ENCODE measurements around the gene VPS4B.
"Not testable (repeated sequence)": the region's sequence is repeated elsewhere in the genome, so short reads cannot be mapped to it uniquely, and the experiment has no call there.

The VPS4B gene

DNA sequence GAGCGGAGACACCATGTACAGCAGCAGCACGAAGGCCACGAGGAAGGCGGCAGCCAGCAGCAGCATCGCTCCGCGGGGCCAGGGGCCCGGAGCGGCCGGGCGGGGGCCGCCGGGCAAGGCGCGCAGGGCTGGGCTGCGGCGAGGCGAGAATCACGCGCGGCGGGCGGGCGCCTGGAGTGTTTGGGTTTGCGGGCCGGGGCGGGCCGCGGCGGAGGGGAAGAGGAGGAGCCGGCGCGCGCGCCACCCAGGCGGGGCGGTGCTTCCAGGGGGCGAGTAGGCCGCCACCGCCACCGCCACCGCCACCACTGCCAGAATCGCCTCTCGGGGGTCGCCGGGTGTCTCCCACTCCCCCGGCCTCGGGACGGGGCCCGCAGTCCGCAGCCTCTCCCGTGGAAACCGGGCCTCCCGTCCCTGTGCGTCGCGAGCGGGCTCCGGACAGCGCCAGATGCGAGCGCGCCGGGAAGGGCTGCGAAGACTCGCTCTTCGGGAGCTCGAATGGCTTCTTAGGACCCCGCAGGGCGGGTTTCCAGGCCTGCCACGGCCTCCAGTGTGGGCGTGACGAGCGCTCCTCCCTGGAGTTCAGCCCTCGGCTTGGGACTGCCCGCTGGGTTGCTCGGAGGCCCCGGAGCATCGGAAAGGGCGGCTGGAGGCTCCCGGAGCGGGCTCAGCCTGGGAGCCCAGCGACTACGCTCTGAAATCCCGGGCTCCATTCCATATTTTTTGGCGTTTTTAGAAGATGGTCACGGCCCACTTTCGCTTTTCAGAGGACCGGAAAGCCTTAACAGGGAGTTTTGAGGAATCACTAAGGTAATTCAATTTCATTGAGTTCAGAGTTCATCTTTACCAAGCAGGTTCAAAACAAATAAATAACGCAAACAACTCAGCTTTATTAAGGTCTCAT is 55.0 kb downstream of the VPS4B start, which contains the start of gene KDSR:
Gene KDSR, minus strand, starts transcription at position 154 of the 901 bp plus-strand sequence. Its CDS starts 88 bp downstream, at position 66.
- DNase-seq = peak; percentile 88

DNA sequence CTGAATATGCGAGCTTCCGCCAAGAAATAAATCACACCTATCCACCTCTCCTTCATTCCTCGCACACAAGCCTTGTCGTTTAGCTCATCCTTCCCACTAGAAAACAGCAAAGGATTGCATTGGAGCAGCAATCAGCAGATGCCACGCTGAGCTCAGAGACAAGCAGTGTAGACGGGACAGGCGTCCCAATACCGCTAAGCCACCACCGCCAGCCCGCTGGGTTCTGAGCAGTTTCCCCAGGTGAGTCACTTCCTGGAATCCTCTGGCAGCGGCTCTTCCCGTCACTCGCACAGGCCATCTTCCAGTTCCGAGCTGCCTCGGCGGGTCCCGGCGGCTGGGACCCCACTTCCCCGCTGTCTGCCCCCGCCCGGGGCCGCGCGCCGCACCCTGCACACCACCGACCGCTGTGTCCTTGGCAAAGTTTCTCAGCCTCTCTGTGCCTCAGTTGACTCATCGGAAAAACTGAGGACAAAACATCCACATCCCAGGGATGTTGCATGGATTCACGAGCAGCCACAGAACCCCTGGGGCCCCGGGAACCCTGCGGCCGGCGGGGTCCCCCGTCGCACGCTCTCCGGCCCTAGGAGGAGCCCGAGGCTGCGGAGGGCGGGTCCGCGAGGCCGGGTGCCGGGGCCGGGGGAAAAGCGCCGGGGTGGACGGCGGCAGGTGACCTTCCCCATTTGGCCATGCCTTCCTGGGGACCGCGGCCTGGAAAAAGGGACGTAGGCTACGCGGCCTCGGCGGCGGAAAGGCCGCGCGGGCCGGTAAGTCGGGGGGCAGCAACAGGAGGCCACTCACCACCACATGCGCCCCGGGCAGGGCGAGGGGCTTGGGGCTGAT is 55.8 kb downstream of the VPS4B start:
- peak; percentile 81 for DNase-seq

DNA sequence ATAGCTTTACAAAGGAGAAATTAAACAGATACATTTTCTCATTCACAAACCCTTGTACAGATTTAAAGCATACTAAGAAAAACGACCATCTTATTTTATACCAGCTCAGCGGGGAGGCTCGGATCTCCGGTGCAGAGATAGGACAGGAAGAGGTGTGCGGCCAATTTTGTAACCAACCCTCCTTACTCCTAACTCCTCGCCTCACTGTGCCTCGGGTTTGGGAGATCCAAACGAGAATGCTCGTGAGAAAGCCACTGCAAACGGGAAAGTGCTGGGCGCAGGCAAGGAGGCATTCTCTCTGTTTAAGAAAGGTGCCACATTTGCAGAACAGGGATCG is 56.4 kb downstream of the VPS4B start:
- peak; percentile 25 for DNase-seq

DNA sequence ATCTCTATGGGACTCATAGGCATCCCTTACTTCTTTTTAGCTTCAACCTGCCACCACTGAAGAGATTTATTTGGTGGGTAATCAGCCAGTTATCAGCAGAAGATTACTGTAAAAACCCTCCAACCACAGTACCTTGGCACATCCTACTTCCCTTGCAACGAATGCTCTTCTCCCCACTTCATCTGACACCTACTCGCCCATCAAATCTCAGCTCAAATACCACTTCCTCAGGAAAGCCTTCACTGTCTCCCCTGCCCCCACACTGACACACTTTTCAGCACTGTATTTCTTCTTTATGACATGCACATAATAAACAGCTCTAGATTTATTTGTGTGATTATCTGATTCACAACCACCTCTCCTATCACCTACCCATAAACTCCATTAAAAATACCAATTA is 58.3 kb downstream of the VPS4B start:
- peak; percentile 69 for DNase-seq

DNA sequence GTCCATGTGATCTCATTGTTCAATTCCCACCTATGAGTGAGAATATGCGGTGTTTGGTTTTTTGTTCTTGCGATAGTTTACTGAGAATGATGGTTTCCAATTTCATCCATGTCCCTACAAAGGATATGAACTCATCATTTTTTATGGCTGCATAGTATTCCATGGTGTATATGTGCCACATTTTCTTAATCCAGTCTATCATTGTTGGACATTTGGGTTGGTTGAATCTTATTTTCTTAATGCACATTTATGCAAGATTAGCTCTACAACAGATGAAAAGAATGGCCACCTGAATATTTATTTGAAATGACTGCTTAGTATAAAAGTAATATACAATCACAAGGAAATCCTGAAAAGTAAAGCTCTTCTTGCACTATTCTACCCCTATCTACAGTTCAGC is 58.9 kb downstream of the VPS4B start:
- not testable (repeated sequence) for DNase-seq

DNA sequence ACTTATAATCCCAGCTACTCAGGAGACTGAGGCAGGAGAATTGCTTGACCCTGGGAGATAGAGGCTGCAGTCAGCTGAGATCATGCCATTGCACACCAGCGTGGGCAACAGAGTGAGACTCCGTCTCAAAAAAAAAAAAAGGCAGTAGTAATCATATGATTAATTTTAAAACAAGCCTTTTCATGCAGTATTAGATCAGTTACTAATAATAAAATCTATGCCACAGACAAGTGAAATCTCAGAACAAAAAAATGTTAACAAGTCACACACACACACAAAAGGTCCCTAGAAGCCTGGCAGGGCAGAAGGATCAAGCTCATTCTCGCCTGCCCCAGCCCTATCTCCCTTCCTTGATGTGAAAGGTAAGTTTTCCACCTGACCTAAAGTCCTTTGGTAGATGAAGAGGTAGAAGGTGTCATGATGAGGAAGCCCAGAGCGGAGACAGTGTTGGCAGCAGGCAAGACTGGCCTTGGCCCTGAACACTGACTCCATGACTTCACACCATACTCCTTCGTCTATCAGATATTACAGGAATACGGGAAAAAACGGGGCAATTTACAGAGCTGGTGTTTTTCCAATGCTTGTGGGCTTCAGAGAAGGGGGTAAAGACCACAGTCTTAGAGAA is 65.9 kb downstream of the VPS4B start:
- DNase-seq = no peak

DNA sequence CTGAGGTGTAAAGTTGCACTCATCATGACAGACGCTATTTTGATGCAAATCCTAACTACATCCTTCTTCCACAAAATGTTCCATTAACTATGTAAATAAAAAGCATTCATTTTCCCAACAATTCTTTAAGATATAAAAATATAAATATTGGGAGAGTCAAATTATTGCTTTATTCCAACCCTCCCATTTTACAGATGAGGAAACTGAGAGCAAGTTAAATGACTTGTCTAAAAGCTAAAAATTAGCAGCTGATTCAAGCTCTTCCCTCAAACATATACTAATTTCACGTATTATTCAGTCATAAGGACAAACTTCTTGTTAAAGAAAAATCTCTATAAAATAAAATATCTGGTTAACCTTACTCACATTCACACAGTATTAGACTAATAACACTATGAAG is 72.0 kb downstream of the VPS4B start:
- DNase-seq = no peak

DNA sequence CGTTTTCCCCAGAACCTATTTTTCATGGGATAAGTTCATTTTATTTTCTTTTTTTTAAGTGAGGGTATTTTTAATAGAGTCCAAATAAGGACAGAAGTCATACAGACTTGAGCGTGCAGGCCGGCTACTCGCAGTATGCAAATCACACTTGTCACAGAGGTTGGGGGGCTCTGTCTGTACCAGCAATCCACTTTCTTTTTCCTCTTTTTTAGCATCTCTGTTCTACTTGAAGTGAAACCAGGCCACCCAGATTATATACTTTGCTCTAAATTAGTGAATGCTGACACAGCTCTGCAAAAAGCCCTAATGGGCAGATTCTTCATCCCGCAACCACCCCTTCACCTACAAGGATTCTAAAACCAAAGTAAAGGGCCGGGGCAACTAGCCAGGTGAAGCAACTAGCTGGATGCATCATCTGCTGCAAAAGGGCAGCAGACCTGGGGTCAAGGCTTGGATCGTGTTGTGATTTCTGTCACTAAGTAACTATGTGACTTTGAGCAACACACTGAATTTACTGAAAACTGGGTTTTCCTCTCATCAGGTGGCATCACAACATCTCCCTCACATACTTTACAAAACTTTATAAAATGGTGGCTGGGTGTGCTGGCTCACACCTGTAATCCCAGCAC is 73.7 kb downstream of the VPS4B start:
- no peak for DNase-seq

DNA sequence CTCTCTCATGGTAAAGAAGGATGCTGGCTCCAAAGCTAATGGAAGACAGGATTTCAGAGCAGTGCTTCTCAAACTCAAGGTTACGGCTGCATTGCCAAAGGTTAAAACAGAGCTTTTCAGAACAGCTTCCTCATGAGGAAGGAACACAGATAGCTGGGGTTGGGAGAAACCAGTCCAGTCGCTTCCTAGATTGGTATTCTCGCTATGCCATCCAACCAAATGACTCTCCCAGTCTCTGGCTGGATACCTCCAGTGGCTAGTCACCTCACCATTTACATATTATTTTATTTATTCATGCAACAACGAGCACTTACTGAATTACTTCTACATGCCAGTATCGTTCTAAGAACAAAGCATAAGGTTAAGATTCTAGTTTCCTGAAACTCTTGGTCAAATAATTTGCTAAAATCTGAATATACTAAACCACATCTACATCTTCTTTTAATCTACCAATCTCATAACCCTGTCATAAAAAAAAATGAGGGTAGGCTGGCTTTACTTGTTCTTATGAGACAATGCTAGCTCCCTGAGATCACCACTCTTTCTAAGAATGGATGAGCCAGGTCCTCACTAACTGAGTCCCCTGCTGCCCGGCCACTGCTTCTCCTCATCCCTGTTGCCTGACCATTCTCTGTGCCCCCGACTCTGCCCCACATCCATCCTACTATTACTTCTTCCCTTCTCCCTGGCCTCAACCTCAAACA is 75.6 kb downstream of the VPS4B start:
- no peak for DNase-seq

DNA sequence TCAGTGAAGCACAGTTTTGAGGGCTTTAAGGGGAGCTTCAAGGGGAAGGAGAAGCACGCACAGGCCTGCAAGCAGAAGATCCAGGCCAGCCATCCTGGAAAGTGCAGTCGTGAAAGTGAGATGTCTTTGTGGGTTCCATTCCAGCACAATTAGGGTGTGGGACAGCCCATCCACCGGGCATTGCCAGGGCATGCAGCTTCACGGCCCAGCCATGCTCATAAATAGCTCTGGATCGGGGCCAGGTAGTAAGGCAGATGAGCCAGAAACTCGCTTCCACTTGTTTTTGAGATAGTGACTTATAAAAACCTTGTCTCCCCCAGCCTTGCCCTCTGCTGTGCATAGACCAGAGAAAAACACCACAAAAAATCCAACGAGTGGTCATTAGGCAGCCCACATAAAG is 76.2 kb downstream of the VPS4B start:
- no peak for DNase-seq

DNA sequence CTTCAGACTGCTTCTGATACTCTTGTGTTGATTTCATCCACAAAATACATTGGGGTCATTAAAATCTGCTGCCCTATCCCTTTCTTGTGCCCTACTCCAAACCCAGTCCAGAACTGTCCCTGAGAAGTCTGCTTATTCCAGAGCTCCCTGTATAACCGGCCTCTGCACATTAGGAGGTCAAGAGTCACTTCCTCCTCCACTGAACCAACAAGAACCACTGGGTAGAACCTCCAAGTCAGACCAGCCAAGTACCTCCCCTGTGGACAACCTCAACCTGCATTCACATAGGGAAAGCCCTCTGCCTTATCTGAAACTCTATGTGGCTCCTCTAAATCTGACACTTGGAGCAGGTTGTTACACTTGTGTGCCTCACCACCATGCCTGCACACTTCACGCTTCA is 77.4 kb downstream of the VPS4B start:
- no peak for DNase-seq

DNA sequence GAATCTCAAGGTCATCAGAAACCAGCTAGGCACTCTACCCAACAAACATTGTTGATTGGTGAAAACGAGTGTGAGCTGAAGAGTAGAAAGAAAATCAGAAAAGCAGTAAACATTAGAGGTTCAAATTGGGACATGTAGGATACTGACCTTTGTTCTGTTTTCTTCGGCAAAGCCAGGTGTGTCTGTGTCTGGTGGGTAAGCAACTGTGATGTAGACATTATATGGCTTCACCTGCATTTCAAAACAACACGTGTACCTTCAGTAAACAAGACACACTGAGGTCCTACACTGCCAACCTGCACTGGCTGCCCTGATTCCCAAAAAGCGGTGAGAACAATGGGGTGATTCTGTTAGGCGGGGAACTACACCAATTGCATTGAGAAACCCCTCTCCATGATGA is 78.0 kb downstream of the VPS4B start:
- no peak for DNase-seq

DNA sequence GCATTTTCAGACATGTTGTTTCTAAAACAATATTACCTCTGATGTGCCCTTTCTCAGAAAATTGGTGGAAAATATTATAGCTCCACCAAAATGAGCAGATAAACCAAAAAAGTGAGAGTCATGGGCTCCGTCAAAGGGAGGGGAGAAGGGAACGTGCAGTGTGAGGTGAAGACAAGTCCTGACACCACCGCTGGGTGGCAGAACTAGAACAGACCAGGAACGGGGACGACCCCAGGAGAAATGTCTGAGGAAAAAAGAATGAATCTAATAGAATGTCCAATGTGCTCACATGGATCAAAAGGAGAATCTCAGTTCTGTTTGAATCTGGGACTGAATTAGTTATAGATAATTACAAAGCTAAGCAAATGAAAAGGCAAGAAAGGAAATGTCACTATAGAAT is 80.1 kb downstream of the VPS4B start:
- DNase-seq = peak; percentile 51

DNA sequence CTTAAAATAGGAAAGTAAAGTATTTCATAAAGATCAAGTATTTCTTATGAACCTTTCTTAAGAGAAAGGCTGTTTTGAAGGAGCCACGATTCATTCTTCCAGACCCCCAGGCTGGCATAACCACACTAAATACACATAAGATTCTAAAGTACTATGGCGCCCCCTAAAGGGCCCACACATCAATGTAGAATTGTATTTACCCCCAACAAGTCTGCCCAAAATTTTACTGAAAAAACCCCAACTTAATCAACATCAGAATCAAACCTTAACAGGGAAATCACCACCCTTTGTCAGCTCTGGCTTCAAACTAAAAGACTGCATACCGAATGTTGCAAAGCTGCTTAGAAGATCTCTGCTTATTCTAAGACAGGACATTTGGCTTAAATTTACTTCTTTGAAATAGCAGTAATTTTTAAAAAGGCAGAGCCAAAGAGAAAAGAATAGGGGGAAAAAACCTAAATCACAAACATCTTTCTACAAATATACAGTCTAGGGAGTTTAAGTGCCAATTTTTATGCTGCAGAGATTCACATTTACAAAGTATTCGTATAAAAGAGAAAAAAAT is 82.3 kb downstream of the VPS4B start:
- peak; percentile 70 for DNase-seq

Measured in CD4-positive, alpha-beta T cell treated with Interleukin-17A for 4 hours (primary cell).